HFF-Myc (cell line): ENCODE data around the gene PADI2.

Source experiments
- DNase-seq: peaks from one replicate; pipeline ENCODE4 v3.0.0-alpha.2; 2011; ENCODE audit warnings: low read depth; ENCODE audit errors: extremely low read depth
- H3K4me3 ChIP-seq: replicated peaks from 2 replicates; pipeline ENCODE4 v1.5.1; 2011; ENCODE audit warnings: low read depth, mild to moderate bottlenecking, control low read depth, low read length
- CTCF ChIP-seq: IDR thresholded peaks from 2 replicates; pipeline ENCODE4 v1.5.1; 2012; ENCODE audit warnings: mild to moderate bottlenecking, low read depth, low read length, control low read depth; ENCODE audit errors: missing control alignments

Gene PADI2

GRCh38 chr1:17155257-17155920, 36.1 kb upstream of the PADI2 start:
- TF ChIP-seq CTCF: no peak
- no peak for DNase-seq
- no peak overlapping the region for H3K4me3 ChIP-seq

DNA sequence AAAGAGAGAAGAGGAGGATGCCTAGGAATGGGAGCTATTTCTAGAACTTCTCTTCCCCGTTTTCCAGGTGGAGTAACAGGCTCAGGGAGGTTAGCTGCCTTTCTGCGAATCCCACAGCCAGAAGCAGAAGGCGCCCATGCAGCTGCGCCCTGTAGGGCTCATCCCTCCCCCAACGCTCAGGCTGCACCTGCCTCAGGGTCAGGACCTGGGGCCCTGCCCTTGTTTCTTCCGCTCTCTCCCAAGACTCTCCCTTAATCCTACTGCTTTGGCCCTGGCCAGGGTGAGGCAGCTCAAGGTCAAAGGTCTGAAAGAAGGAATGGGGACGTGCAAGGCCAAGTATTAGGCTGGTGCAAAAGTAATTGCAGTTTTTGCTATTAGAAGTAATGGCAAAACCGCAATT, 30.5 kb upstream of the PADI2 start:
- no peak for TF ChIP-seq CTCF
- H3K4me3 ChIP-seq: no peak overlapping the region
- no peak for DNase-seq

DNA sequence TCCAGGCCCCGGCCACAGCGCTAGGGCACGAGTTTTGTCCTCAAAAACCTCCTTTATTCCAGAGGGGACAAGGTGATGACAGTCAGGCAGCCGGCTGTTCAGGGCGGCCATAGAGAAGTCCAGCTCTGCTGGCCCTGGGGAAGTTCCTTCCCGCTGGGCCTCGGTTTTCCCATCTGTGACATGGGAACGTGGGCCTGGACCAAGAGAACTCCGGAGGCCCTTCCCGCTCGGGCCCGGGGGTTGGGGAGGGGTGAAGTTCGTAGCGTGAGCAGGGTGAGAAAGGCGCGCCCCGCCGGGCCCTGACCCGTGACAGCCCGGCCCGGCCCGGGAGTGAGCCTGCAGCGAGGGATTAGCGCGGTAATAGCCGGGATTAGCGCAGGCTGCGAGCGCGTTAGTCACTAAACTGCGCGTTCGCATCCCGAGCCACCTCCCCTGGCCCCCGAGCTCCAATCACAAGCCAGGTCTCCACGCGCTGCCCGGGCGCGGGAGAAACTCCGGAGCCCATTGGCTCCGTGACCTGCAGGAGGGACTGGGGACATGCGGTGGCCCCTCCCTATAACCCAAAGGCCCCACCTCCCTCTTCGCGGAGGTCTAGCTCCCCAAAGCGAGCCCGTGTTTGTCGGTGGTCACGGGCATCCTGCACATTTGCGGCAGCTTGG, 29.8 kb upstream of the PADI2 start:
- no peak for DNase-seq
- no peak for TF ChIP-seq CTCF
- no peak overlapping the region for H3K4me3 ChIP-seq

DNA sequence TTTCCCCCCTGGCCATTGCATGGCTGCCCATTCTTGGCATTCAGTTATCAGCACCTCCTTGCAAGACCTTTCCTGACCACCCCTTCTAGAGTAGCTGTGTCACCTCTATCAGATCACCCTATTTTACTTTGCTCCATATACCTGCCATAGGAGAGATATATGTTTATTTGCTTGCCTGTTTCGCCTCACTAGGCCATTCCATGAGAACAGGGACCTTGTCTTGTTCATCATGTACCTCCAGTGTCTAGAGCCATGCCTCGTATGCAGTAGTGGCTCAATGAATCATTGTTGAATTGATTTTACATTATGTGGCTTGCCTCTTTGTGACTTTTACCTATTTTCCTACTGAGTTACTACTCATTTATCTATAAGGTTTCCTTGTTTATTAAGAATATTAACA, 26.4 kb upstream of the PADI2 start:
- DNase-seq: no peak

DNA sequence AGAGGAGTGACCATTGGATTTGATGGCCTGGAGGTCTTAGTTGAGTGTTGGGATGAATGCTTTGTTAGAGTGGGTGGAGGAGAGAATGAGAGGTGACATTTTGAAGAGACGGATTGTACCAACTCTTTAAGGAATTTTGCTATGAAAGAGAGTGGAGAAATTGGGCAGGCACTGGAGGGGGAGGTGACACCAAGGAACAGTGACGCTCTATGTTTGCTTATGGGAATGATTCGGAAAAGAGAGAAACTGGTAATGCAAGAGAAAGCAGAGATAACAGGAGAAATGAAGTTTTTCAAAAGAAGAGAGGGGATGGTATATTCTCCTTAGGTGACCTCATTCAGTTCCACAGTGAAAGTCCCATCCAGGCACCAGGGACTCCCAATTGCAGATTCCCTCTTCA, 24.5 kb upstream of the PADI2 start:
- H3K4me3 ChIP-seq: no peak overlapping the region
- no peak for TF ChIP-seq CTCF
- no peak for DNase-seq

More for the DNA sequence above, 26.4 kb upstream of the PADI2 start:
- no peak for TF ChIP-seq CTCF
- H3K4me3 ChIP-seq: no peak overlapping the region

- no peak overlapping the region for H3K4me3 ChIP-seq
- TF ChIP-seq CTCF: no peak
Observed at GRCh38 chr1:17141441-17142197, 22.4 kb upstream of the PADI2 start.

More at GRCh38 chr1:17141441-17142197, 22.4 kb upstream of the PADI2 start:
- DNase-seq: no peak
